Measurements from ENCODE around the gene PEAR1. TPM values are rescaled to one million over a fixed set of nuclear protein-coding genes. Genes with fewer than 3 reads are reported as not detected.

The PEAR1 gene
- total RNA-seq, 2 donors from 2014 or later, result 31.0 to 34.9 TPM

DNA sequence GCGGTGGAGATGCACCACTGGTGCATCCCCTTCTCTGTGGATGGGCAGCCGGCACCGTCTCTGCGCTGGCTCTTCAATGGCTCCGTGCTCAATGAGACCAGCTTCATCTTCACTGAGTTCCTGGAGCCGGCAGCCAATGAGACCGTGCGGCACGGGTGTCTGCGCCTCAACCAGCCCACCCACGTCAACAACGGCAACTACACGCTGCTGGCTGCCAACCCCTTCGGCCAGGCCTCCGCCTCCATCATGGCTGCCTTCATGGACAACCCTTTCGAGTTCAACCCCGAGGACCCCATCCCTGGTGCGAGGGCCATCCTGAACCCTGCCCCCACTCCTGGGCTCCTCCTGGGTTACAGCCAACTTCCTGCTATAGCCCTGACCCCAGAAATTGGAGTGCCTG, 19.9 kb upstream of the PEAR1 start:
- Histone ChIP-seq H3K36me3 (no peaks in the 10 kb centered on the region), H3K4me1 (ENCODE audit: control insufficient read depth in 1 of 2, low read depth in 2 of 2) (no peaks in the 10 kb centered on the region), H3K27me3 (replicated peaks; ENCODE audit: insufficient read depth) (no peaks in the 10 kb centered on the region), H3K27ac (no peak overlapping the region), H3K9me3 (no peaks in the 10 kb centered on the region), H3K4me3 (no peak overlapping the region)
- DNase-seq (ENCODE audit: low spot score) (no peak), ATAC-seq (ENCODE audit: insufficient number of reproducible peaks, low FRiP score, low read depth) (no peak)
- TF ChIP-seq, protein P1, sequence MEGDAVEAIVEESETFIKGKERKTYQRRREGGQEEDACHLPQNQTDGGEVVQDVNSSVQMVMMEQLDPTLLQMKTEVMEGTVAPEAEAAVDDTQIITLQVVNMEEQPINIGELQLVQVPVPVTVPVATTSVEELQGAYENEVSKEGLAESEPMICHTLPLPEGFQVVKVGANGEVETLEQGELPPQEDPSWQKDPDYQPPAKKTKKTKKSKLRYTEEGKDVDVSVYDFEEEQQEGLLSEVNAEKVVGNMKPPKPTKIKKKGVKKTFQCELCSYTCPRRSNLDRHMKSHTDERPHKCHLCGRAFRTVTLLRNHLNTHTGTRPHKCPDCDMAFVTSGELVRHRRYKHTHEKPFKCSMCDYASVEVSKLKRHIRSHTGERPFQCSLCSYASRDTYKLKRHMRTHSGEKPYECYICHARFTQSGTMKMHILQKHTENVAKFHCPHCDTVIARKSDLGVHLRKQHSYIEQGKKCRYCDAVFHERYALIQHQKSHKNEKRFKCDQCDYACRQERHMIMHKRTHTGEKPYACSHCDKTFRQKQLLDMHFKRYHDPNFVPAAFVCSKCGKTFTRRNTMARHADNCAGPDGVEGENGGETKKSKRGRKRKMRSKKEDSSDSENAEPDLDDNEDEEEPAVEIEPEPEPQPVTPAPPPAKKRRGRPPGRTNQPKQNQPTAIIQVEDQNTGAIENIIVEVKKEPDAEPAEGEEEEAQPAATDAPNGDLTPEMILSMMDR (IDR thresholded peaks at IDR 0.05), result no peak

DNA sequence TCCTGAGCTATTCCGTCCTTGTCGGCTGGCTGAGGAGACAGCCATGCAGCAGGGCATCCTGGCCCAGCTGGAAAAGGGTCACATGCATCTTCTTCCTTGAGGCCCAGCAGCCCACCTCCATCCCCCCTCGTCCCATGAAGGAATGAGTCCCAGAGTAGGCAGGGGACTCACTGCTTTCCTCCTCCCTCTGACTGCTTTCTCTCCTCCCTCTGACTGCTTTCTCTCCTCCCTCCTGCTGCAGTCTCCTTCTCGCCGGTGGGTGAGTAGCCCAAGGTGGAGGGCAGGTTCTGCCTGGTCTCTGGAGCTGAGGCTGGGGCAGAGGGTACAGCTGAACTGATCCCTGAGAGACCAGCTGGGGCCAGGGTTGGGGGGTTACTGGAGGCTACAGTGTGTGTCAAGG, 19.4 kb upstream of the PEAR1 start:
- no peaks in the 10 kb centered on the region for H3K9me3 ChIP-seq
- no peak for ATAC-seq (ENCODE audit: insufficient number of reproducible peaks, low FRiP score, low read depth)

DNA sequence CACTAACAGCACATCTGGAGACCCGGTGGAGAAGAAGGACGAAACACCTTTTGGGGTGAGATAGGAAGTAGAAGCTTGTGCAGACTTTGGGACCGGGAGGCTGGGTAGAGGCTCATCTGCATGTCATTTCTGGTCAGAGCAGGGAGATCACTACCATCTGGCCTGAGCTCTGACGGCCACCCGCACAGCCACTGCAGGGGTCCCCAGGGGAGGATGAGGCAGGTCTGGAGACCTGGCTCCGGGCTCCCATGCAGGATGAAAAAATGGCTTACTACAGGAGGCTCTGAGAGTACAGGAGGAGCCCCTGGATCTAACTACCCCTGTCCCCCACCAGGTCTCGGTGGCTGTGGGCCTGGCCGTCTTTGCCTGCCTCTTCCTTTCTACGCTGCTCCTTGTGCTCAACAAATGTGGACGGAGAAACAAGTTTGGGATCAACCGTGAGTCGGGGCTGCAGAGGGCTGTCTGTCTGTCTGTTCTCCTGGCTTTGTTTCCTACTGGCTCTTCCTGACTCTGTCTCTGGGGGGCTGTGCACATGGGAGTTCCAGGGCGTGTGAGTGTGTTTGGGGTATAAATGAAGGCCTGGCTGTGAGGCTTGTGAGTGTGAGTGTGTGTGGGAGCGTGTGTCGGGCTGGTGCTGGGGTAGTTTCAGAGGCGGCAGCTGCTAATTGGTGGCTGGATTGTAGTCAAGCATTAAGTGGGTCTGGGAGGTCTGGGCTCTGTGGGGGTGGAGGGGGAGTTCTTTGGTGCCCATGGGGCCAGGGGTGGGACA, 18.8 kb upstream of the PEAR1 start:
- TF ChIP-seq, protein P1 (IDR thresholded peaks at IDR 0.05), result no peak
- H3K4me3 ChIP-seq, result no peak overlapping the region
- no peaks in the 10 kb centered on the region for H3K9me3 ChIP-seq
- H3K36me3 ChIP-seq, result no peaks in the 10 kb centered on the region
- no peak for DNase-seq (ENCODE audit: low spot score)
- no peaks in the 10 kb centered on the region for H3K27me3 ChIP-seq (replicated peaks; ENCODE audit: insufficient read depth)
- no peak overlapping the region for H3K27ac ChIP-seq
- ATAC-seq (ENCODE audit: insufficient number of reproducible peaks, low FRiP score, low read depth), result no peak
- no peaks in the 10 kb centered on the region for H3K4me1 ChIP-seq (ENCODE audit: control insufficient read depth in 1 of 2, low read depth in 2 of 2)

More for the DNA sequence above, 19.4 kb upstream of the PEAR1 start:
- H3K36me3 ChIP-seq, result no peaks in the 10 kb centered on the region
- H3K4me3 ChIP-seq, result no peak overlapping the region
- no peaks in the 10 kb centered on the region for H3K4me1 ChIP-seq (ENCODE audit: control insufficient read depth in 1 of 2, low read depth in 2 of 2)
- no peak overlapping the region for H3K27ac ChIP-seq
- no peak for DNase-seq (ENCODE audit: low spot score)
- TF ChIP-seq, protein P1 (IDR thresholded peaks at IDR 0.05), result no peak
- H3K27me3 ChIP-seq (replicated peaks; ENCODE audit: insufficient read depth), result no peaks in the 10 kb centered on the region

DNA sequence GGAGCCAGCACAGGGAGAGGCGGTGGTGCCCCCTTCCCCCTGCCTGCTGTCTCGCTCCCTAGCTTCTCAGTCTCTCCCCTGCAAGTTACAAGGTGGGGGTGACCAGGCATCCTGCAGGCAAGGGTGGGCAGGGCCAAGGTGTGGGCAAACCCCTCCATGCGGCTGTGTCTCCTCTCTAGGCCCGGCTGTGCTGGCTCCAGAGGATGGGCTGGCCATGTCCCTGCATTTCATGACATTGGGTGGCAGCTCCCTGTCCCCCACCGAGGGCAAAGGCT, 18.2 kb upstream of the PEAR1 start:
- Histone ChIP-seq H3K27ac (no peak overlapping the region), H3K4me1 (ENCODE audit: control insufficient read depth in 1 of 2, low read depth in 2 of 2) (no peaks in the 10 kb centered on the region), H3K4me3 (no peak overlapping the region), H3K36me3 (no peaks in the 10 kb centered on the region), H3K9me3 (no peaks in the 10 kb centered on the region), H3K27me3 (replicated peaks; ENCODE audit: insufficient read depth) (no peaks in the 10 kb centered on the region)
- TF ChIP-seq, protein P1 (IDR thresholded peaks at IDR 0.05), result no peak
- ATAC-seq (ENCODE audit: insufficient number of reproducible peaks, low FRiP score, low read depth) (no peak), DNase-seq (ENCODE audit: low spot score) (no peak)

DNA sequence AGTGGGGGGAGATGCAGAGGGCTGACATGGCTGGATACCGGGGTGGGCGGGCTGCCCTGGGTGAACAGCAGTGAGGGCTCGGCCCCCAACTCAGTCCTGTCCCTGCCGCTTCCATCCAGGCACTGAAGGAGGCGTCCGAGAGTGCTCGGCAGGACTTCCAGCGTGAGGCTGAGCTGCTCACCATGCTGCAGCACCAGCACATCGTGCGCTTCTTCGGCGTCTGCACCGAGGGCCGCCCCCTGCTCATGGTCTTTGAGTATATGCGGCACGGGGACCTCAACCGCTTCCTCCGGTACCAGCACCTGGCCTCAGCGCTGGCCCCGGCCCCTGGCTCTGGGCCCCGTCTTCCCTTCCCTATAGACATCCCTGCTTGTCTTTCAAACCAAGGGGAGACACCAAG, 17.2 kb upstream of the PEAR1 start:
- Histone ChIP-seq H3K36me3 (no peaks in the 10 kb centered on the region), H3K27me3 (replicated peaks; ENCODE audit: insufficient read depth) (no peaks in the 10 kb centered on the region), H3K4me1 (ENCODE audit: control insufficient read depth in 1 of 2, low read depth in 2 of 2) (no peaks in the 10 kb centered on the region), H3K4me3 (no peak overlapping the region), H3K9me3 (no peaks in the 10 kb centered on the region), H3K27ac (no peak overlapping the region)
- no peak for DNase-seq (ENCODE audit: low spot score)
- ATAC-seq (ENCODE audit: insufficient number of reproducible peaks, low FRiP score, low read depth), result no peak
- TF ChIP-seq, protein P1 (IDR thresholded peaks at IDR 0.05), result no peak

Measured in thoracic aorta (tissue), 2 donors.